K562 (cell line): Measurements from ENCODE around the gene SMAP2. TPM values are rescaled to one million over a fixed set of nuclear protein-coding genes. Genes with fewer than 3 reads are reported as not detected.

Source experiments
- CHD2 ChIP-seq: IDR thresholded peaks from 2 replicates; pipeline ENCODE4 v1.6.1; 2011; ENCODE audit warnings: low read depth, low read length
- EZH2 ChIP-seq: IDR thresholded peaks from 2 replicates; pipeline ENCODE4 v1.6.1; 2012; ENCODE audit warnings: low read depth, mild to moderate bottlenecking, inconsistent platforms, low read length, borderline replicate concordance
- HNRNPL ChIP-seq: fragments of 200-400 bp; formaldehyde crosslinking; IDR thresholded peaks from 2 replicates; pipeline ENCODE4 v1.6.1; 2017; ENCODE audit warnings: low read depth, mild to moderate bottlenecking, low read length
- MYC ChIP-seq, 2 experiments: fragments of 250-450 bp in 1 of 2; sonication (Bioruptor Pico) in 1 of 2; IDR thresholded peaks; 2 replicates each; pipeline versions ENCODE4 v1.5.1 to v1.6.1; 2012 to 2021; ENCODE audit warnings: low read depth in 2 of 2, borderline replicate concordance in 1 of 2, improper control_type of control experiment in 1 of 2, low read length in 1 of 2, mild to moderate bottlenecking in 1 of 2, moderate library complexity in 1 of 2
- NONO ChIP-seq, 2 experiments: fragments of 200-400 bp in 1 of 2; fragments of 450-650 bp in 1 of 2; formaldehyde crosslinking in 1 of 2; IDR thresholded peaks; 2 replicates each; pipeline ENCODE4 v1.6.1; 2017; ENCODE audit warnings: low read depth in 2 of 2, mild to moderate bottlenecking in 2 of 2, moderate library complexity in 2 of 2, low read length in 1 of 2
- NR4A1 ChIP-seq, 2 experiments: fragments of 250-450 bp in 1 of 2; fragments of 450-650 bp in 1 of 2; sonication (Bioruptor Pico) in 1 of 2; IDR thresholded peaks; 2 replicates each; pipeline versions ENCODE4 v1.4.0 to v1.6.1; 2016 to 2020; ENCODE audit warnings: mild to moderate bottlenecking in 2 of 2, missing compliant biosample characterization in 1 of 2, missing genetic modification characterization in 1 of 2, moderate library complexity in 1 of 2
- PHTF2 ChIP-seq: fragments of 250-450 bp; sonication (Bioruptor Pico); IDR thresholded peaks from 2 replicates; pipeline ENCODE4 v1.5.0; 2021; ENCODE audit warnings: mild to moderate bottlenecking
- SNRNP70 ChIP-seq: fragments of 200-400 bp; formaldehyde crosslinking; optimal IDR thresholded peaks from 2 replicates; pipeline ENCODE3; 2017; ENCODE audit warnings: low read depth, low read length
- ZKSCAN1 ChIP-seq: fragments of 150-350 bp; IDR thresholded peaks from 2 replicates; pipeline ENCODE4 v1.6.1; 2016; ENCODE audit warnings: low read depth, low read length
- ZNF75A ChIP-seq: fragments of 450-650 bp; formaldehyde crosslinking; IDR thresholded peaks from 2 replicates; pipeline ENCODE4 v1.4.0; 2020; ENCODE audit warnings: mild to moderate bottlenecking
- polyA plus RNA-seq, 8 experiments: library from polyadenylated mRNA; depleted of rRNA in 4 of 8; stranded (reverse) in 5 of 8; unstranded in 3 of 8; fragments of >200 nt; fragmentation: Nextera tagmentation in 2 of 8; fragmentation: Illumina TruSeq in 1 of 8; extraction: Ambion mirVana in 2 of 8; extraction: Trizol in 1 of 8; gene quantifications; 2 replicates each; pipeline versions ENCODE4 v1.2.1 to v1.2.3, GENCODE V29; 2011 to 2014; ENCODE audit warnings: inconsistent platforms in 1 of 8, missing spikeins in 1 of 8
- total RNA-seq, 7 experiments: library from RNA; depleted of rRNA in 6 of 7; stranded (reverse); fragments of >200 nt in 6 of 7; fragmentation: Illumina TruSeq in 2 of 7; extraction: Trizol in 2 of 7; gene quantifications; 2 replicates each; pipeline versions ENCODE4 v1.2.1 to v1.2.3, GENCODE V29; 2011 to 2021; ENCODE audit warnings: low replicate concordance in 1 of 7
- TF ChIP-seq, protein P1 (sequence below), 2 experiments: fragments of 450-650 bp; IDR thresholded peaks; 2 replicates each; pipeline ENCODE4 v1.6.1; 2016; ENCODE audit warnings: mild to moderate bottlenecking in 2 of 2, borderline replicate concordance in 1 of 2, low read depth in 1 of 2, moderate library complexity in 1 of 2
- TF ChIP-seq, protein P2 (sequence below): sonication (generic); formaldehyde crosslinking; IDR thresholded peaks from 2 replicates; pipeline ENCODE4 v1.8.1; 2023; ENCODE audit warnings: mild to moderate bottlenecking, missing genetic modification reagents, moderate library complexity
- TF ChIP-seq, protein P3 (sequence below): IDR thresholded peaks from 2 replicates; pipeline ENCODE4 v1.6.1; 2011; ENCODE audit warnings: borderline replicate concordance, low read depth, mild to moderate bottlenecking, moderate library complexity, low read length; ENCODE audit not compliant: insufficient read depth, poor library complexity, severe bottlenecking

SMAP2 gene
- total and polyA plus RNA-seq, 9 of the 15 experiments (the other 6 are each of a cell fraction or from before 2014, with no cell fraction given) = 38.7 to 212 (median 94.1) TPM

DNA sequence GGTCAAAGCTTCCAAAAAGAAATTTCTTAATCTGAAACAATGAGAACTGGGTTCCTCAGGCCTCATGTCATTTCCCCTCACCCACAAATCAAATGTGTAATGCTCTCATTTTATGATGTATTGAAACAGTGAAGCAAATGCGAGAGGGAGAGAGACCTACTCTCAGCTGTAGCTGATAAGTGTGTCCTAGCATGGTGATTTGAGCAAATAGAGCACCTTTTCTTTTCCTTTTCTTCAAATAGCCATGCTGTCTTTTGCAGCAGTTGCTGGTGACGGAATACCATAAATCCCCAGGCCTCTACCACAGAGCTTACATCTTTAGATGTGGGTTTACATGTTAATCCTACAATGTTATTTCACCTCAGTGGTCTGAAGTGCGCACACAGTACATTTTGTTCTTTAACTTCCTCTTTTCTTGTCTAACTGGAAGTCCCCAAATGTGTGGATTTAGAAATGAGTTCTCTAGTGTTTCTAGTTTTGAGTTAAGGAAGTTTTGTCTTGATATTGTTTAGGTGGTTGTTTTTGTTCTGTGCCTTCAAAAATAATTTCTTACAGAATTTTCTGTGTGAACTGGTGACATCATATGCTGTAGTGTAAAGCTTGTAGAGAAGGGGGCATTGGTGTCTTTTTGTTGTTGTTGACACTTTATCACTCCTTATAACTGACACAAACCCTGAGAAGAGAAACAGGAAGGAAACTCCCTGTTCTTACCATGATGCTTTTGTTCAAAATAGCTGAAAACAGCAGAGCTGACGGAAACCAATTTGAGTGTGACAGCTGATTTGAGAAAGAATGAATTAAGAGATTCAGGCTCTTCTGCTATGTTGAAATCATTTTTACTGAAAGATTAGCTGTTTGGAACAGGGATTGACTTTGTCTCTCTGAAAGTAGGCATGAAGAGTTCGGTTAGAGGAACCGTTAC, 12.2 kb downstream of the SMAP2 start (continued):
- TF ChIP-seq, protein P1, sequence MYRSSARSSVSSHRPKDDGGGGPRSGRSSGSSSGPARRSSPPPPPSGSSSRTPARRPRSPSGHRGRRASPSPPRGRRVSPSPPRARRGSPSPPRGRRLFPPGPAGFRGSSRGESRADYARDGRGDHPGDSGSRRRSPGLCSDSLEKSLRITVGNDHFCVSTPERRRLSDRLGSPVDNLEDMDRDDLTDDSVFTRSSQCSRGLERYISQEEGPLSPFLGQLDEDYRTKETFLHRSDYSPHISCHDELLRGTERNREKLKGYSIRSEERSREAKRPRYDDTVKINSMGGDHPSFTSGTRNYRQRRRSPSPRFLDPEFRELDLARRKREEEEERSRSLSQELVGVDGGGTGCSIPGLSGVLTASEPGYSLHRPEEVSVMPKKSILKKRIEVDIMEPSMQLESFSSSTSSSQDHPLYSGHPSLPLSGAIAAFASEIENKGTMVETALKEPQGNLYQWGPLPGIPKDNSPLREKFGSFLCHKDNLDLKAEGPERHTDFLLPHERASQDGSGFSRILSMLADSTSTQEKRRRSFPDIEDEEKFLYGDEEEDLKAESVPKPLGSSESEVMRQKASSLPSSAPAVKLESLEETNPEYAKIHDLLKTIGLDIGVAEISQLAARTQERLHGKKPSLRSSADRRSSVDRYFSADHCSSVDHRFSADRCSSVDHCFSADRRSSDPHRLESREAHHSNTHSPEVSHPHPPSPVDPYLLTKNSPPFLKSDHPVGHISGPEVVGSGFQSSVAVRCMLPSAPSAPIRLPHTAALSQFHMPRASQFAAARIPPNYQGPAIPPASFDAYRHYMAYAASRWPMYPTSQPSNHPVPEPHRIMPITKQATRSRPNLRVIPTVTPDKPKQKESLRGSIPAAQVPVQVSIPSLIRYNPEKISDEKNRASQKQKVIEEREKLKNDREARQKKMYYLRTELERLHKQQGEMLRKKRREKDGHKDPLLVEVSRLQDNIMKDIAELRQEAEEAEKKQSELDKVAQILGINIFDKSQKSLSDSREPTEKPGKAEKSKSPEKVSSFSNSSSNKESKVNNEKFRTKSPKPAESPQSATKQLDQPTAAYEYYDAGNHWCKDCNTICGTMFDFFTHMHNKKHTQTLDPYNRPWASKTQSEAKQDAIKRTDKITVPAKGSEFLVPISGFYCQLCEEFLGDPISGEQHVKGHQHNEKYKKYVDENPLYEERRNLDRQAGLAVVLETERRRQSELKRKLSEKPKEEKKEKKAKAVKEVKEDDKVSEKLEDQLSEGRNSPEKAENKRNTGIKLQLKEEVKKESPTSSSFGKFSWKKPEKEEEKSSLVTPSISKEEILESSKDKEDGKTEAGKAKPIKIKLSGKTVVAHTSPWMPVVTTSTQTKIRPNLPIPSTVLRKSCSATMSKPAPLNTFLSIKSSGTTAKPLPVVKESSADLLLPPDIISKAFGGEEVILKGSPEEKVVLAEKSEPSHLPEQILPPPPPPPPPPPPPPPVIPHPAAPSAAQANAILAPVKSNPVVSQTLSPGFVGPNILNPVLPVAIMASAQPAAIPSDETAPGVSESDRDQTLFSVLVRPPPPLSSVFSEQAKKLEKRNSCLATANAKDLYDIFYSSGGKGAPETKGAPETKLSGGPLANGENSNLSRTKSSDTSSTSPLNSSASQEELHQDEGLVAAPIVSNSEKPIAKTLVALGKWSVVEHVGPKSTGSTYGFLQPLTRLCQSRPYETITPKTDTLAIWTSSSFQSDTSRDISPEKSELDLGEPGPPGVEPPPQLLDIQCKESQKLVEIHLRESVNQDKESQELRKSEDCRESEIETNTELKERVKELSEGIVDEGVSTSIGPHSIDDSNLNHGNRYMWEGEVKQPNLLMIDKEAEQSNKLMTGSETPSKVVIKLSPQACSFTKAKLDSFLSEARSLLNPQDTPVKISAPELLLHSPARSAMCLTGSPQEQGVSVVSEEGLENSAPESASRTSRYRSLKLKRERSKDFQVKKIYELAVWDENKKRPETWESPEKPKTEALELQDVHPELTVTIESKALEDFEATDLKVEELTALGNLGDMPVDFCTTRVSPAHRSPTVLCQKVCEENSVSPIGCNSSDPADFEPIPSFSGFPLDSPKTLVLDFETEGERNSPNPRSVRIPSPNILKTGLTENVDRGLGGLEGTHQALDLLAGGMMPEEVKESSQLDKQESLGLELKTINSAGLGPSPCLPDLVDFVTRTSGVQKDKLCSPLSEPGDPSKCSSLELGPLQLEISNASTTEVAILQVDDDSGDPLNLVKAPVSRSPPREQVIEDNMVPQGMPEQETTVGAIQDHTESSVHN (IDR thresholded peaks at IDR 0.05; ENCODE audit: borderline replicate concordance in 1 of 2, low read depth in 1 of 2) = 0 out of 4 replicates have a peak, but pooled peaks of 1 of the 2 experiments have one; percentile 17
- no peak for TF ChIP-seq PHTF2 (CRISPR knock-in tag)
- no peak for TF ChIP-seq NONO (IDR thresholded peaks at IDR 0.05; ENCODE audit: low read depth in 2 of 2, low read length in 1 of 2)
- no peak for TF ChIP-seq CHD2
- TF ChIP-seq ZNF75A = no peak
- no peak for TF ChIP-seq NR4A1 (CRISPR knock-in tag; IDR thresholded peaks at IDR 0.05)
- no peak for TF ChIP-seq NR4A1 (tag; IDR thresholded peaks at IDR 0.05)
- TF ChIP-seq, protein P2, sequence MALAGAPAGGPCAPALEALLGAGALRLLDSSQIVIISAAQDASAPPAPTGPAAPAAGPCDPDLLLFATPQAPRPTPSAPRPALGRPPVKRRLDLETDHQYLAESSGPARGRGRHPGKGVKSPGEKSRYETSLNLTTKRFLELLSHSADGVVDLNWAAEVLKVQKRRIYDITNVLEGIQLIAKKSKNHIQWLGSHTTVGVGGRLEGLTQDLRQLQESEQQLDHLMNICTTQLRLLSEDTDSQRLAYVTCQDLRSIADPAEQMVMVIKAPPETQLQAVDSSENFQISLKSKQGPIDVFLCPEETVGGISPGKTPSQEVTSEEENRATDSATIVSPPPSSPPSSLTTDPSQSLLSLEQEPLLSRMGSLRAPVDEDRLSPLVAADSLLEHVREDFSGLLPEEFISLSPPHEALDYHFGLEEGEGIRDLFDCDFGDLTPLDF (CRISPR knock-in tag) = no peak; the same call in 1 of the 2 replicates
- TF ChIP-seq ZKSCAN1 = no peak
- TF ChIP-seq, protein P3, sequence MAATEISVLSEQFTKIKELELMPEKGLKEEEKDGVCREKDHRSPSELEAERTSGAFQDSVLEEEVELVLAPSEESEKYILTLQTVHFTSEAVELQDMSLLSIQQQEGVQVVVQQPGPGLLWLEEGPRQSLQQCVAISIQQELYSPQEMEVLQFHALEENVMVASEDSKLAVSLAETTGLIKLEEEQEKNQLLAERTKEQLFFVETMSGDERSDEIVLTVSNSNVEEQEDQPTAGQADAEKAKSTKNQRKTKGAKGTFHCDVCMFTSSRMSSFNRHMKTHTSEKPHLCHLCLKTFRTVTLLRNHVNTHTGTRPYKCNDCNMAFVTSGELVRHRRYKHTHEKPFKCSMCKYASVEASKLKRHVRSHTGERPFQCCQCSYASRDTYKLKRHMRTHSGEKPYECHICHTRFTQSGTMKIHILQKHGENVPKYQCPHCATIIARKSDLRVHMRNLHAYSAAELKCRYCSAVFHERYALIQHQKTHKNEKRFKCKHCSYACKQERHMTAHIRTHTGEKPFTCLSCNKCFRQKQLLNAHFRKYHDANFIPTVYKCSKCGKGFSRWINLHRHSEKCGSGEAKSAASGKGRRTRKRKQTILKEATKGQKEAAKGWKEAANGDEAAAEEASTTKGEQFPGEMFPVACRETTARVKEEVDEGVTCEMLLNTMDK = no peak
- TF ChIP-seq HNRNPL = no peak
- no peak for TF ChIP-seq SNRNP70
- no peak for TF ChIP-seq MYC (IDR thresholded peaks at IDR 0.05; ENCODE audit: low read depth, low read length)
- TF ChIP-seq MYC (CRISPR knock-in tag; IDR thresholded peaks at IDR 0.05; ENCODE audit: borderline replicate concordance, low read depth) = no peak
- TF ChIP-seq EZH2 = no peak
